ENCODE data around the gene VOPP1.

Gene VOPP1

DNA sequence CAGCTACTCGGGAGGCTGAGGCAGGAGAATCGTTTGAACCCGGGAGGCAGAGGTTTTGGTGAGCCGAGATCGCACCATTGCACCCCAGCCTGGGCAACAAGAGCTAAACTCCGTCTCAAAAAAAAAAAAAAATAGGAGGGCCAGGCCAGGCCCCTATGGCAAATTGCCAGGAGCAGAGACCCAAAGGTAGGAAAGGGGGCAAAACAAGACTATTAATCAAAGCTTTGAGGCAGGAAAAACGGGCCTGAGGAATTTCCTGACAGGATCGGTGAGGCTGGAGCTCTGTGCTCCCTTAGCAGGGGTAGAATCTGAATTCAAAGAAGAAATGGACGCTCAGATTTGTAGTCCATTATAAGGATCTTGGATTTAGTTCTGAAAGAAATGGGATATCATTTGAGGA is 2.8 kb upstream of the VOPP1 start:
- no peak for TF ChIP-seq CTCF (IDR thresholded peaks at IDR 0.05; ENCODE audit: insufficient read depth, missing control alignments)
- DNase-seq (ENCODE audit: insufficient read length, low spot score) (no peak), FAIRE-seq (no peak)

GRCh38 chr7:55574051-55574717 is 1.9 kb upstream of the VOPP1 start:
- FAIRE-seq (no peak), DNase-seq (ENCODE audit: insufficient read length, low spot score) (no peak)
- TF ChIP-seq CTCF (IDR thresholded peaks at IDR 0.05; ENCODE audit: insufficient read depth, missing control alignments) = no peak

DNA sequence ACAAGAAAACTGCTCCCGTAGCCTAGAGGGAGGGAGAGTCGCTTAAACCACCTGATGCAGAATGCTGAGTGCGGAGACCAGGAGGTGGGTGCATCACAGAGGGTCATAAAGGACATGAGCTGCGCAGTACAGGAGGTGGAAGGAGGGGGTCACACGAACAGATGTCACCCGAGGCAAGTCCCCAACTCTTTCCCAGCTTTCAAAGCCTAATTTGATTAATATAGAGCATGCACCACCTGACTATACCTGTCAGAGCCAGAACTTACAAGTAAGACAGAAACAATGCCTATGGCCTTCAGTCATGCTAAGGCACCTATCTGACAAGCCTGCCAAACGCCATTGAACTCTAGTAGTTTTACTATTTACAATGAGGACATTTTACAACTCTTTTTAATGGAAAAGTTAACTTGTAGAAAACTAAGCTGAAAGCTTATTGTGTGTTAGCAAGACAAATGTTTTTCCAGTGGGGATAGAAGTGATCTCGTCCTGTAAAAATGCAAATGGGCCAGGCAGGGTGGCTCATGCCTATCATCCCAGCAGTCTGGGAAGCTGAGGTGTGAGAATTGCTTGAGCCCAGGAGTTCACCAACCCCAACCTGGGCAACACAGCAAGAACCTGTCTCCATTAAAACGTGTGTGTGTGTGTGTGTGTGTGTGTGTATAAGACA is 1.1 kb upstream of the VOPP1 start:
- TF ChIP-seq CTCF (IDR thresholded peaks at IDR 0.05; ENCODE audit: insufficient read depth, missing control alignments) = no peak
- FAIRE-seq (no peak), DNase-seq (ENCODE audit: insufficient read length, low spot score) (no peak)

- FAIRE-seq (no peak), DNase-seq (ENCODE audit: insufficient read length, low spot score) (no peak)
- TF ChIP-seq CTCF (IDR thresholded peaks at IDR 0.05; ENCODE audit: insufficient read depth, missing control alignments) = no peak
These were observed 558 bp downstream of the VOPP1 start for GRCh38 chr7:55571511-55572377.

- TF ChIP-seq CTCF (IDR thresholded peaks at IDR 0.05; ENCODE audit: insufficient read depth, missing control alignments) = no peak
- no peak for FAIRE-seq
- DNase-seq (ENCODE audit: insufficient read length, low spot score) = no peak
These were observed 1.4 kb downstream of the VOPP1 start for GRCh38 chr7:55570939-55571338.

DNA sequence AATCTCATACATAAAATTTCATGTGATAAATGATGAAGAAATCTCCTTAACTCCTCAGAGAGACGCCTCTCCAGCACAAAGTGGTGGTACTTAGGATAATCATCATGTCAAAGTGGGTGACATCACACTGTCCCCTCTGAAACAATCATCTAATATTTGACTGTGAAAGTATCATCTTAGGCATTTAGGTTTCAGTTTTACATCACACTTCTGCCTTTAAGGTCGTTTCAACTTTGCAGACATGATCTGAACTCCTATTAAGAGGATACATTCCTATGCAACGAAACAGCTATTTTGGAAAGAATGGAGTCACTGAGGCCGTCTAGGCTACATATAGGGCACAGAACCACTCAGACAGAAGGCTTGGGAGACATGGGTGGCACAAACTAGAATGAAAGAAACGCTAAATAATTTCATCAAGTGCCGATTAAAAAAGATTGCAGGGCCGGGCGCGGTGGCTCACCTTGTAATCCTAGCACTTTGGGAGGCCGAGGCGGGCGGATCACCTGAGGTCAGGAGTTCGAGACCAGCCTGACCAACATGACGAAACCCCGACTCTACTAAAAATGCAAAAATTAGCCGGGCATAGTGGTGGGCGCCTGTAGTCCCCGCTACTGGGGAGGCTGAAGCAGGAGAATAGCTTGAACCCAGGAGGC is 2.0 kb downstream of the VOPP1 start:
- no peak for TF ChIP-seq CTCF (IDR thresholded peaks at IDR 0.05; ENCODE audit: insufficient read depth, missing control alignments)
- DNase-seq (ENCODE audit: insufficient read length, low spot score) (no peak), FAIRE-seq (no peak)
